GM21619 (cell line): ENCODE measurements around the gene HNRNPM.
A peak's percentile ranks its signal among the peaks of the same experiment; 100 is the strongest.
"Not testable (repeated sequence)": the region's sequence is repeated elsewhere in the genome, so short reads cannot be mapped to it uniquely, and the experiment has no call there.

ENCODE experiments used
- ATAC-seq: cut with Tn5 transposase; IDR thresholded peaks from one replicate; pipeline ENCODE4 v1.9.1; 2021; ENCODE audit not compliant: unreplicated experiment

Gene HNRNPM

GRCh38 chr19:8510589-8511115, 65.9 kb downstream of the HNRNPM start:
- ATAC-seq, result no peak

- ATAC-seq, result no peak
Observed at GRCh38 chr19:8511573-8512101, 66.9 kb downstream of the HNRNPM start.

- ATAC-seq, result no peak
Observed at GRCh38 chr19:8512115-8512967, 67.6 kb downstream of the HNRNPM start.

GRCh38 chr19:8513036-8513686, 68.4 kb downstream of the HNRNPM start:
- no peak for ATAC-seq

GRCh38 chr19:8513687-8514504, 69.1 kb downstream of the HNRNPM start, which contains the start of gene ZNF414:
TSS of gene ZNF414 (minus strand) at chr19:8514167. CDS start at chr19:8514046, 121 bp downstream.
- peak; percentile 85 for ATAC-seq

GRCh38 chr19:8514505-8515009, 69.8 kb downstream of the HNRNPM start:
- not testable (repeated sequence) for ATAC-seq

- ATAC-seq, result no peak
Observed at GRCh38 chr19:8515317-8515716, 70.5 kb downstream of the HNRNPM start.

GRCh38 chr19:8517551-8518442, 73.0 kb downstream of the HNRNPM start:
- ATAC-seq, result no peak

- no peak for ATAC-seq
Observed at GRCh38 chr19:8518536-8518935, 73.8 kb downstream of the HNRNPM start.

GRCh38 chr19:8519388-8519787, 74.6 kb downstream of the HNRNPM start:
- no peak for ATAC-seq

- no peak for ATAC-seq
Observed at GRCh38 chr19:8525401-8525684, 80.6 kb downstream of the HNRNPM start.

- ATAC-seq, result no peak
Observed at GRCh38 chr19:8526345-8527091, 81.7 kb downstream of the HNRNPM start.

- ATAC-seq, result no peak
Observed at GRCh38 chr19:8528500-8528899, 83.7 kb downstream of the HNRNPM start.

- ATAC-seq, result no peak
Observed at GRCh38 chr19:8529369-8530006, 84.7 kb downstream of the HNRNPM start.

- no peak for ATAC-seq
Observed at GRCh38 chr19:8530061-8530679, 85.4 kb downstream of the HNRNPM start.

GRCh38 chr19:8531470-8531869, 86.7 kb downstream of the HNRNPM start:
- ATAC-seq, result no peak

GRCh38 chr19:8532225-8532624, 87.5 kb downstream of the HNRNPM start:
- no peak for ATAC-seq

- no peak for ATAC-seq
Observed at GRCh38 chr19:8536282-8536681, 91.5 kb downstream of the HNRNPM start.
